ENCODE results near the gene ARHGAP10. TPM values are rescaled to one million over a fixed set of nuclear protein-coding genes. Genes with fewer than 3 reads are reported as not detected.

The ARHGAP10 gene
- 64.0 TPM for total RNA-seq
- long read RNA-seq, transcript ARHGAP10-201 (23 exons, 3,299 nt): major isoform, 63 of 144 reads
- long read RNA-seq, partial matches to known transcripts: 29 of 144 reads
- long read RNA-seq, other reads (novel, unspliced or antisense): 52 of 144 reads

- intact Hi-C loops (cut with DNase I): loop anchor here (5.0 kb wide), 1 partner anchor 130 kb away; no protein-coding TSS in a partner anchor
- DNase-seq: peak; percentile 88
- peak; percentile 84 for ATAC-seq (ENCODE audit: poor library complexity)
These were observed at the start of gene ARHGAP10 for GRCh38 chr4:147731580-147732517. TSS of gene ARHGAP10 (plus strand) at chr4:147732088. CDS start at chr4:147732302, 214 bp downstream.

- intact Hi-C loops (cut with DNase I): no loop called here
- ATAC-seq (ENCODE audit: poor library complexity): no peak
- DNase-seq: no peak
These were observed 49.1 kb upstream of the ARHGAP10 start for GRCh38 chr4:147682755-147683154.

GRCh38 chr4:147683188-147683591 is 48.7 kb upstream of the ARHGAP10 start:
- ATAC-seq (ENCODE audit: poor library complexity) (peak; percentile 58), DNase-seq (no peak)
- intact Hi-C loops (cut with DNase I): no loop called here

- peak; percentile 95 for DNase-seq
- intact Hi-C loops (cut with DNase I): no loop called here
- peak; percentile 100 for ATAC-seq (ENCODE audit: poor library complexity)
These were observed 47.9 kb upstream of the ARHGAP10 start, which contains the start of gene PRMT9 for GRCh38 chr4:147683717-147684700. TSS of gene PRMT9 (minus strand) at chr4:147684163. CDS start at chr4:147683987, 176 bp downstream.

- DNase-seq (no peak), ATAC-seq (ENCODE audit: poor library complexity) (no peak)
- intact Hi-C loops (cut with DNase I): no loop called here
These were observed 42.8 kb upstream of the ARHGAP10 start for GRCh38 chr4:147689067-147689466.

GRCh38 chr4:147691820-147692219 is 40.1 kb upstream of the ARHGAP10 start:
- intact Hi-C loops (cut with DNase I): no loop called here
- ATAC-seq (ENCODE audit: poor library complexity) (no peak), DNase-seq (no peak)

GRCh38 chr4:147693218-147693617 is 38.7 kb upstream of the ARHGAP10 start:
- DNase-seq (no peak), ATAC-seq (ENCODE audit: poor library complexity) (no peak)
- intact Hi-C loops (cut with DNase I): no loop called here

- intact Hi-C loops (cut with DNase I): no loop called here
- DNase-seq (no peak), ATAC-seq (ENCODE audit: poor library complexity) (no peak)
These were observed 35.0 kb upstream of the ARHGAP10 start for GRCh38 chr4:147696866-147697265.

- no peak for DNase-seq
- intact Hi-C loops (cut with DNase I): no loop called here
- ATAC-seq (ENCODE audit: poor library complexity): no peak
These were observed 27.0 kb upstream of the ARHGAP10 start for GRCh38 chr4:147704846-147705245.

- DNase-seq (no peak), ATAC-seq (ENCODE audit: poor library complexity) (peak; percentile 90)
- intact Hi-C loops (cut with DNase I): loop anchor here (2.0 kb wide), 1 partner anchor 157 kb away; no protein-coding TSS in a partner anchor
These were observed 23.8 kb upstream of the ARHGAP10 start for GRCh38 chr4:147707892-147708672.

- intact Hi-C loops (cut with DNase I): loop anchor here (2.0 kb wide), 1 partner anchor 155 kb away; no protein-coding TSS in a partner anchor
- ATAC-seq (ENCODE audit: poor library complexity): no peak
- no peak for DNase-seq
These were observed 21.9 kb upstream of the ARHGAP10 start for GRCh38 chr4:147709999-147710398.

- intact Hi-C loops (cut with DNase I): no loop called here
- DNase-seq (no peak), ATAC-seq (ENCODE audit: poor library complexity) (peak; percentile 61)
These were observed 17.1 kb upstream of the ARHGAP10 start for GRCh38 chr4:147714575-147715401.

- intact Hi-C loops (cut with DNase I): no loop called here
- DNase-seq: no peak
- no peak for ATAC-seq (ENCODE audit: poor library complexity)
These were observed 14.0 kb upstream of the ARHGAP10 start for GRCh38 chr4:147717878-147718277.

- intact Hi-C loops (cut with DNase I): no loop called here
- DNase-seq: no peak
- ATAC-seq (ENCODE audit: poor library complexity): peak; percentile 27
These were observed 8.6 kb upstream of the ARHGAP10 start for GRCh38 chr4:147723326-147723725.

GRCh38 chr4:147724468-147725201 is 7.3 kb upstream of the ARHGAP10 start:
- DNase-seq: no peak
- no peak for ATAC-seq (ENCODE audit: poor library complexity)
- intact Hi-C loops (cut with DNase I): no loop called here

GRCh38 chr4:147725673-147726072 is 6.2 kb upstream of the ARHGAP10 start:
- ATAC-seq (ENCODE audit: poor library complexity) (no peak), DNase-seq (no peak)
- intact Hi-C loops (cut with DNase I): no loop called here

Measured in Right ventricle myocardium superior (tissue), 1 donor.